ENCODE measurements around the gene XYLT1.

XYLT1 gene

DNA sequence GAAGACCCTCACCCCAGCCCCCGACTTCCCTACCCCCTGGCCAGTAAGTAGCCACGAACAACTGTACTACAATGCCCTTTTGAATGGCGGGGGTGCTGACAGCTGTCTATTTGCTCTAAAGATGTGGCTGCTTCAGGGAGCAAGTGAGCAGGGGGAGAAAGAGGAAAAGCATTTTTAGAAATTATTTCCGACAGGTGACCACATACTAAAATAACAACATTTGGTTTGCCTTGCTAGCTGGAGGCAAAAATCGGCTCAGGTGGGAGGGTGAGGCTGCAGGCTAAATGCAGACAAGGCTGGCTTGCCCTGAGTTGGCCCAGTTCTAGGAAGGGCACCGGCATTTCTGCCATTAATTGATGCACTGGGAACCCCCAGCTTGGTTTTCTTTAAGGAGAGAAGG, 188.5 kb downstream of the XYLT1 start:
- Histone ChIP-seq H4K20me1 (ENCODE audit: insufficient read depth, low read length) (no peaks in the 10 kb centered on the region), H3K79me2 (ENCODE audit: low read length) (no peaks in the 10 kb centered on the region), H3K4me3 (ENCODE audit: low read length) (no peak overlapping the region), H3K27me3 (ENCODE audit: low read depth, low read length) (peaks cover 24% of the 10 kb centered on the region), H3K27ac (ENCODE audit: low read length) (no peak overlapping the region), H2AFZ (ENCODE audit: low read depth, low read length) (no peak overlapping the region), H3K9ac (ENCODE audit: low read length) (no peak overlapping the region), H3K4me1 (ENCODE audit: low read length) (no peaks in the 10 kb centered on the region), H3K4me2 (ENCODE audit: low read length) (no peak overlapping the region), H3K9me3 (ENCODE audit: insufficient read depth, low read length) (no peaks in the 10 kb centered on the region), H3K36me3 (replicated peaks; ENCODE audit: low read depth, low read length) (no peaks in the 10 kb centered on the region)
- TF ChIP-seq, protein P1, sequence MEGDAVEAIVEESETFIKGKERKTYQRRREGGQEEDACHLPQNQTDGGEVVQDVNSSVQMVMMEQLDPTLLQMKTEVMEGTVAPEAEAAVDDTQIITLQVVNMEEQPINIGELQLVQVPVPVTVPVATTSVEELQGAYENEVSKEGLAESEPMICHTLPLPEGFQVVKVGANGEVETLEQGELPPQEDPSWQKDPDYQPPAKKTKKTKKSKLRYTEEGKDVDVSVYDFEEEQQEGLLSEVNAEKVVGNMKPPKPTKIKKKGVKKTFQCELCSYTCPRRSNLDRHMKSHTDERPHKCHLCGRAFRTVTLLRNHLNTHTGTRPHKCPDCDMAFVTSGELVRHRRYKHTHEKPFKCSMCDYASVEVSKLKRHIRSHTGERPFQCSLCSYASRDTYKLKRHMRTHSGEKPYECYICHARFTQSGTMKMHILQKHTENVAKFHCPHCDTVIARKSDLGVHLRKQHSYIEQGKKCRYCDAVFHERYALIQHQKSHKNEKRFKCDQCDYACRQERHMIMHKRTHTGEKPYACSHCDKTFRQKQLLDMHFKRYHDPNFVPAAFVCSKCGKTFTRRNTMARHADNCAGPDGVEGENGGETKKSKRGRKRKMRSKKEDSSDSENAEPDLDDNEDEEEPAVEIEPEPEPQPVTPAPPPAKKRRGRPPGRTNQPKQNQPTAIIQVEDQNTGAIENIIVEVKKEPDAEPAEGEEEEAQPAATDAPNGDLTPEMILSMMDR (IDR thresholded peaks at IDR 0.05; ENCODE audit: low read depth, low read length) = no peak

DNA sequence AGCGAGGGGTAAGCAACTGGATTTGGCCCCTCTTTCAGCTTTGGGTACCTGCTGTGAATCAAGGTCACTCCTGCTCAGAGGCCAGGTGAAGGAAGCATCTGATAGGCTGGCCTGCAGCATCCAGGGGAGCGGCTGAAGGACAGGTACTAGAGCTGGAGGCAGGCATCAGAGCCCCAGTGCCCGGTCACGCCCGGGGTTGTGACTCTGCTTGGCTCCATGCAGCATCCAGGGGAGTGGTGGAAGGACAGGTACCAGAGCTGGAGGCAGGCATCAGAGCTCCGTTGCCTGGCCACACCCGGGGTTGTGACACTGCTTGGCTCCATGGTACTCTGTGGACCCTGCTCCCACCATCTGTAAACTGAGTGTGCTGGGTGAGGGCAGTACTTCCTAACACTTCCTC, 189.7 kb downstream of the XYLT1 start:
- no peaks in the 10 kb centered on the region for H3K36me3 ChIP-seq (replicated peaks; ENCODE audit: low read depth, low read length)
- no peak overlapping the region for H3K4me3 ChIP-seq (ENCODE audit: low read length)
- no peak overlapping the region for H3K4me2 ChIP-seq (ENCODE audit: low read length)
- no peak for TF ChIP-seq EZH2phosphoT487 (IDR thresholded peaks at IDR 0.05; ENCODE audit: low read depth)
- TF ChIP-seq, protein P1 (IDR thresholded peaks at IDR 0.05; ENCODE audit: low read depth, low read length) = no peak
- no peak overlapping the region for H3K27ac ChIP-seq (ENCODE audit: low read length)
- H3K9ac ChIP-seq (ENCODE audit: low read length) = no peak overlapping the region
- H3K9me3 ChIP-seq (ENCODE audit: insufficient read depth, low read length) = no peaks in the 10 kb centered on the region
- no peaks in the 10 kb centered on the region for H3K4me1 ChIP-seq (ENCODE audit: low read length)
- H2AFZ ChIP-seq (ENCODE audit: low read depth, low read length) = no peak overlapping the region
- peaks cover 24% of the 10 kb centered on the region for H3K27me3 ChIP-seq (ENCODE audit: low read depth, low read length)
- H3K79me2 ChIP-seq (ENCODE audit: low read length) = no peaks in the 10 kb centered on the region
- no peaks in the 10 kb centered on the region for H4K20me1 ChIP-seq (ENCODE audit: insufficient read depth, low read length)

DNA sequence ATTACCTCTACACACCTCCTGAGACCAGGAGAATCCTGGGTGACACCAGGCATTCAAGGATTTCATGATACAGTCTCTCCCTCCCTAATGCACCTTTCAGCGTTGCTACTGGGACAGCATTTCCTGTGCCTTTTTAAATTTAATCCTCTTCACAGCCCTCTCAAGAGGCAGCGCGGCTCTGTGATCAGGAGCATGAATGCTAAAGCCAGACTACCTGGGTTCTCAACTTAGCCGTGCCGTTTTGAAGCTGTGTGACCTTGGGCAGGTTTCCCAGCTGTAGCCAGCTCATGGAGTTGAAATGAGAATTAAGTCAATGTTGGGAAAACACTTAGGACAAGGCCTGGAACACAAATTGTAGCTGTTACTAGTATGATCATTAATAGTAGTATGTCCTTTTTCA, 191.8 kb downstream of the XYLT1 start:
- no peaks in the 10 kb centered on the region for H4K20me1 ChIP-seq (ENCODE audit: insufficient read depth, low read length)
- no peaks in the 10 kb centered on the region for H3K9me3 ChIP-seq (ENCODE audit: insufficient read depth, low read length)
- TF ChIP-seq, protein P1 (IDR thresholded peaks at IDR 0.05; ENCODE audit: low read depth, low read length) = no peak
- no peak for TF ChIP-seq EZH2phosphoT487 (IDR thresholded peaks at IDR 0.05; ENCODE audit: low read depth)
- H3K4me1 ChIP-seq (ENCODE audit: low read length) = peaks cover 4% of the 10 kb centered on the region; the same call in 1 of the 2 replicates
- H3K9ac ChIP-seq (ENCODE audit: low read length) = no peak overlapping the region
- H3K4me2 ChIP-seq (ENCODE audit: low read length) = no peak overlapping the region
- H3K79me2 ChIP-seq (ENCODE audit: low read length) = no peaks in the 10 kb centered on the region
- H3K27ac ChIP-seq (ENCODE audit: low read length) = no peak overlapping the region
- H2AFZ ChIP-seq (ENCODE audit: low read depth, low read length) = no peak overlapping the region
- no peaks in the 10 kb centered on the region for H3K36me3 ChIP-seq (replicated peaks; ENCODE audit: low read depth, low read length)
- peaks cover 16% of the 10 kb centered on the region for H3K27me3 ChIP-seq (ENCODE audit: low read depth, low read length)
- H3K4me3 ChIP-seq (ENCODE audit: low read length) = no peak overlapping the region

DNA sequence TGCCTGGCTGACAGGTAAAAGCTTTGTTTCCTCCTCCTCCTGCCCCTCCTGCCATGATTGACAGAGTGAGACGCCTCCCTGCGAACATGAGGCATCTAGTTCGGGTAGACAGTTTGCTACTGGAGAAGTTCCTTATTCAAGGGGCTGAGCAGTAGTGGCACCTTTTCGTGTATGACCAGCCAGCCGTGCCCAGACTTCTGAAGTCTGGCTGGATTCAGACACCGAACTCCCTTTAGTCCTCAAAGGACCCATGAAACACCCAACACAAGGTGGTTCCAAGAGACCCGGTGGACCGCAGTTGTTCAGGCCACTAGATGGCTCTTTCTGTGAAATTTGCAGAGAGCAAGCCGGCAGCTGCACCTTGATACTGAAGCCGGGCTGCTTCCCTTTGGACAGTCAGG, 192.8 kb downstream of the XYLT1 start:
- peak overlapping the region; percentile 21; the same call in 1 of the 2 replicates for H3K4me3 ChIP-seq (ENCODE audit: low read length)
- H3K4me2 ChIP-seq (ENCODE audit: low read length) = peak overlapping the region; percentile 19
- H3K79me2 ChIP-seq (ENCODE audit: low read length) = no peaks in the 10 kb centered on the region
- no peak overlapping the region for H3K9ac ChIP-seq (ENCODE audit: low read length)
- TF ChIP-seq, protein P1 (IDR thresholded peaks at IDR 0.05; ENCODE audit: low read depth, low read length) = peak; percentile 72
- no peak for TF ChIP-seq EZH2phosphoT487 (IDR thresholded peaks at IDR 0.05; ENCODE audit: low read depth)
- no peaks in the 10 kb centered on the region for H4K20me1 ChIP-seq (ENCODE audit: insufficient read depth, low read length)
- peaks cover 4% of the 10 kb centered on the region; the same call in 1 of the 2 replicates for H3K4me1 ChIP-seq (ENCODE audit: low read length)
- no peak overlapping the region for H3K27ac ChIP-seq (ENCODE audit: low read length)
- H3K9me3 ChIP-seq (ENCODE audit: insufficient read depth, low read length) = no peaks in the 10 kb centered on the region
- H2AFZ ChIP-seq (ENCODE audit: low read depth, low read length) = no peak overlapping the region
- H3K36me3 ChIP-seq (replicated peaks; ENCODE audit: low read depth, low read length) = no peaks in the 10 kb centered on the region
- peaks cover 16% of the 10 kb centered on the region for H3K27me3 ChIP-seq (ENCODE audit: low read depth, low read length)

All from OCI-LY3 (cell line).